Liver (tissue), 3 donors: ENCODE measurements around the gene COBL.

Experiments used
- CTCF ChIP-seq: fragments of 150-350 bp; IDR thresholded peaks from 2 replicates; pipeline ENCODE4 v1.5.1; 2017; ENCODE audit warnings: improper control_type of control experiment, low read depth, low read length; ENCODE audit not compliant: missing input control
- MAX ChIP-seq: IDR thresholded peaks from 2 replicates; pipeline ENCODE4 v1.6.1; 2016; ENCODE audit warnings: antibody characterized with exemption
- REST ChIP-seq: IDR thresholded peaks from 2 replicates; pipeline ENCODE4 v1.6.1; 2016; ENCODE audit warnings: antibody characterized with exemption, mild to moderate bottlenecking
- TAF1 ChIP-seq: conservative IDR thresholded peaks from 2 replicates; pipeline ENCODE4 v1.6.1; 2016; ENCODE audit warnings: antibody characterized with exemption, mild to moderate bottlenecking
- YY1 ChIP-seq: IDR thresholded peaks from 2 replicates; pipeline ENCODE4 v1.6.1; 2016; ENCODE audit warnings: antibody characterized with exemption, mild to moderate bottlenecking
- donor health status: healthy.
- donor health status: healthy.

- TF ChIP-seq CTCF (no peak), REST (no peak), TAF1 (no peak), YY1 (no peak), MAX (no peak)
Measured at GRCh38 chr7:51217804-51218203, 98.8 kb downstream of the COBL start.
